ENCODE results near the gene FKTN.

DNA sequence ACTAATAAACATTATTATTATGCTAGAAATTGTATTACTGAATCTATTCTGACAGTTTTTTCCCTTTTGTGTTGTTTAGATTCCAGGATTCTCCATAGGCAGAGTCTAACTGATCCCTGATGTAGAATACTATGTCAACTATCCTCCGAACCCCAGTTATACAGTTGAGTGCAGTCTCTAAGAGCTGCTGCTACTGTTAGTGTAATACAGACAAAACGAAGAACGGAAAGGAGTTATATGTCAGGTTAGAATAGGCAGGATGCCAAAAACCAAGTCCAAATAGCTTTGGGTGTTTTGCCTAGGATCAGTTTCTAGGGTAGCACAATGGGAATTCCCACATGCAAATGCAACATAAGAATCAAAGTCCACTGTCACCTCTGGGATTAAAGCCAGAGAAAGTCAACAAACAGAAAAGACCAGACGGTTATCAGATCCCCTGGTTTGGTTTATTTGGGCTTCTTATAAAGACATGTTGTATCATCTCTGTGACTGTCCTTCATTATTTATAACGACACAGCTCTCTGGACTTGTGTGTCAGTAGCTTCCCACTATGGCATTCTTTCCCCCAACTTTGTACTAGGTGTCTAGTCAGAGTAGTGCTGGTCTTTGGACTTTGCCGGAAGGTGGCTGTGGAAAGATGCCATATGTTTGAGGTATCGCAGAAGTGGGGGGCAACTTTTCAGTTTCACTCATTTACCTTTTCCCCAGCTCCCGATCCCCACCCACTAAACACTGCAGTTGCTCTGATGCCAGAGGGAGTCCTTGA lies 121.5 kb downstream of the FKTN start:
- TF ChIP-seq, protein P1, sequence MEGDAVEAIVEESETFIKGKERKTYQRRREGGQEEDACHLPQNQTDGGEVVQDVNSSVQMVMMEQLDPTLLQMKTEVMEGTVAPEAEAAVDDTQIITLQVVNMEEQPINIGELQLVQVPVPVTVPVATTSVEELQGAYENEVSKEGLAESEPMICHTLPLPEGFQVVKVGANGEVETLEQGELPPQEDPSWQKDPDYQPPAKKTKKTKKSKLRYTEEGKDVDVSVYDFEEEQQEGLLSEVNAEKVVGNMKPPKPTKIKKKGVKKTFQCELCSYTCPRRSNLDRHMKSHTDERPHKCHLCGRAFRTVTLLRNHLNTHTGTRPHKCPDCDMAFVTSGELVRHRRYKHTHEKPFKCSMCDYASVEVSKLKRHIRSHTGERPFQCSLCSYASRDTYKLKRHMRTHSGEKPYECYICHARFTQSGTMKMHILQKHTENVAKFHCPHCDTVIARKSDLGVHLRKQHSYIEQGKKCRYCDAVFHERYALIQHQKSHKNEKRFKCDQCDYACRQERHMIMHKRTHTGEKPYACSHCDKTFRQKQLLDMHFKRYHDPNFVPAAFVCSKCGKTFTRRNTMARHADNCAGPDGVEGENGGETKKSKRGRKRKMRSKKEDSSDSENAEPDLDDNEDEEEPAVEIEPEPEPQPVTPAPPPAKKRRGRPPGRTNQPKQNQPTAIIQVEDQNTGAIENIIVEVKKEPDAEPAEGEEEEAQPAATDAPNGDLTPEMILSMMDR (IDR thresholded peaks at IDR 0.05) = no peak
- TF ChIP-seq EZH2phosphoT487 (IDR thresholded peaks at IDR 0.05) (no peak), EZH2 (IDR thresholded peaks at IDR 0.05) (no peak)
